Middle frontal gyrus (tissue), 1 donor: ENCODE measurements around the gene PPP1R1C.
"Not testable (repeated sequence)": the region's sequence is repeated elsewhere in the genome, so short reads cannot be mapped to it uniquely, and the experiment has no call there.

ENCODE experiments used
- DNase-seq: peaks from one replicate; pipeline ENCODE4 v3.0.0-alpha.2; 2015; ENCODE audit warnings: low spot score; ENCODE audit errors: extremely low spot score

PPP1R1C gene

DNA sequence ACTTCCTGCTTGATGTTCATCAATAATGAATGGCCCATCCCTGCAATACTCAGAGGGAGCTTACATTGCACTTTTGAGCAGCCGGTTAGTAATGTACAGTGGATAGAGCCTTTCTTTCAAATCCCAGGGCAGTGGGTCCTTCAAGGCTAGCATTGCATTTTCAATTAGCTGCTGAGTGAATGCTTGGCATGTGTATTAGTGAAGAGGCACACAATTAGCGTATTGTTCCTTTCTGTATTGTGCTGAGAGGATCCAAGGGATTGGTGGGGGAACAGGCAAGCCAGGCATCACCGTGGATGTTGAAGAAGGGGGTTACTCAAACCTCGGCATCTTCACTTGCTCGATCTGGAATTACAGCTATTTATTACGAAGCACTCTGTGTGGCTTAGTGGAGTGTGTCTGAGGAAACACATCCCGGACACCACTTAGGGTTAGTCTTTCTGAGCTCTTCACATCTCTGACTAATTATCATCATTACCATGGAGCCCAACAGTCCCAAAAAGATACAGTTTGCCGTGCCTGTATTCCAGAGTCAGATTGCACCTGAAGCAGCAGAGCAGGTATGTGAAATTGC is at the start of gene PPP1R1C:
TSS of gene PPP1R1C (plus strand) at position 222 of the 574 bp plus-strand sequence. CDS start at position 480, 258 bp downstream.
- no peak for DNase-seq

DNA sequence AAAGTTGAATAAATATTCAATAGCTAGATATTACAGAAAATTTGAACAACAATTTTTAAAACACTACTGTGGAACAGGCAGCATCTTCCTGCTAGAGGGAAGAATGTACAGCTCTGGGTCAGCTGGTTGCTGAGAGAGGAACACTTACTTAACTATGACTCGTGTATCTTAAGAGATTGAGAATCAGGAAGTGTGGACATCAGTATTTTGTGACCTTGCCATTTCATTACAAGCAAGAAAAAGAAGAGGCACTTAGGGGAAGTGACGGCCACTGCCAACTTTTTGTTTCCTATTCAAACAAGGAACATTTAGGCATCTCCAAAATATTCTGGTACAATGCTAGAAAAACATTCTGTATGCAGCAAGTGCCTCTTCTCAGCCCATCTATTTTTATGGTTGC is 48.2 kb upstream of the PPP1R1C start:
- DNase-seq: no peak

- no peak for DNase-seq
Observed at GRCh38 chr2:181943411-181944124, 42.1 kb upstream of the PPP1R1C start.

GRCh38 chr2:181944164-181944913 is 41.3 kb upstream of the PPP1R1C start:
- no peak for DNase-seq

DNA sequence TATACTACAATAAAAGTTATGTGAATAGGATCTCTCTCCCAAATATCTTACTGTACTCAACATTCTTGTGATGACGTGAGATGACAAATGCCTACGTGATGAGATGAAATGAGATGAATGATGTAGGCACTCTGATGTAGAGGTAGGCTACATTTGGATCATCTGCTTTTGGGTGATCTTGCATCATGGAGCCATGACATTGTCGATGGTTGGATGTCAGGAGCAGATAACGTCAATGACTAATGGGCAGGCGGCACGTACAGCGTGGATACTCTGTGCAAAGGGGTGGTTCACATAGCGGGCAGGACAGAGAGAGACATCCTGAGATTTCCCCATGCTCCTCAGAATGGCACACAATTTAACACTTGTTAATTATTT is 40.8 kb upstream of the PPP1R1C start:
- no peak for DNase-seq

DNA sequence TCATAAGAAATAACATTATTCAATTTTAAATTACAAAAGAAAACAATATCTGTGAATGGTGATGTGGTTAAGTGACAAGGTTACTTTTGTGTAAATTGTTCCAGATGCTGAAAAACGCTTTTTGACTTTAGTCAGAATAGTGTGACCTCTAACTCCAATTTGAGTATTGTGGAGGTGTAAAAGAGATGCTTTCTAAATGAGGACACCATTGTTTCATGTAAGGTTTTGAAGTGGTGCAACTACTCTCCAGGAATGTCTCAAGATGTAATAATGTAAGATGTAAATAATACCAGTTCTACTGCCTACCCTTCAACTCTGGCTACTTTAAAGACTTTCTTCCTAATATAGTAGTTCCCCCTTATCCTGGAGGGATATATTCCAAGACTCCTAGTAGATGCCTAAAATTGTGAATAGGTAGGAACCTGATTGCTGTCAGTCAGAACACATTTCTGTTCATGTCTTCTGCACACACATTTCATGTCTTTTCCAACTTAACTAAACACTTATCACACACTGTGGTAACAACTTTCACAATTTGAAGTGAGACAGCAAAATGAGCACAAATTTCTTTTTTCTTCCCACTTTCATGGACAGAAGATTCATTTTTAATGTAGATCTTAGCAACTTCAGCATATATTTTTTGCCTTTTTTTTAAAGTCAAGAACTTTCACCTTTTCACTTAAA is 39.1 kb upstream of the PPP1R1C start:
- DNase-seq: no peak

- no peak for DNase-seq
Observed at GRCh38 chr2:181947273-181947672, 38.4 kb upstream of the PPP1R1C start.

- DNase-seq: no peak
Observed at GRCh38 chr2:181948227-181948626, 37.4 kb upstream of the PPP1R1C start.

DNA sequence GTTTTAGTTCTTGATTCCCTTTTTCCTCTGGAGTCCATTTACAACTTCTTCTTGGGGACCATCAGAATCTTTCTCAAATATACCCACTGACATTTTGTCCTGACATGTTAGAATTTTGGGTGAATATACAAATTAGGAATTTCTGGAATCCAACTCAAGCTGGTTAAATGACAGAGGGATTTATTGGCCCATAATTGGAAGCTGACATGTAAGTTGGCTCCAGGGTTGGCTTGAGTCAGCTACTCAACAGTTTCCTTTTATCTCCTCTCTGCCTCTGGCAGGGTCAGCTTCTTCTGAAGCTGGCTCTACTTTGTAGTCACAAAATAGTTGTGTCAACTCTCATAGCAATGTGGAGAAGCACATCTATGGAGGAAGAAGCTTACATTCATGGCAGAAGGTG is 36.6 kb upstream of the PPP1R1C start:
- DNase-seq: no peak

GRCh38 chr2:181952404-181953226 is 33.0 kb upstream of the PPP1R1C start:
- DNase-seq: no peak

DNA sequence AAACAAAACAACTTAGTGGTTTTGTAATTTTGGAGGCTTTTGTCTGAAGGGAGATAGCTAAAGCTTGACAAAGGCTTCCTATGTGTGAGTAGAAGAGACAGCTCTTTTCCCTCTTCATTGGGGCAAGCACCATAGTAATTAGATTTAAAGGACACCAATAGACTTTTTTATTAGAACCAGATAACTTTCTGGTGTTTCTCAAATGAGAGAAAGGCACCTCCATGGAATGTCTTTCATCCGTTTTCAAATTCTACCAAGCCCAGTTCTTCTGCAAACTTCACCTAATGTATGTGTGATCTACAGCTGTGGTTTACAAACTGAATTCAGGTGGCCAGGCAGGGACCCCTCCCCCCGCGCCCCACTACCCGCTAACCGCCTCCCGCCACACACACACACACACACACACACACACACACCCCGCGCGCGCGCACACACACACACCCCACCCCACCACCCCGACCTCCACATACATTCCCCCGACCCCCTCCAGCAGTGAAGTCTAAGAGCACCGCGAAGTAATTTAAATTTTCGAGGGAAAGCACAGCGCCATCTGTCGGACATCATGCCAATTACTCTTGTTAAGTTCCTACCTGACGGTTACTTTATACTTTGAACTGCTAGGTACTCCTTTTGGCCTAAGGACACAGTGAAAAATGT is 31.6 kb upstream of the PPP1R1C start:
- no peak for DNase-seq

- DNase-seq: no peak
Observed at GRCh38 chr2:181954538-181954883, 31.1 kb upstream of the PPP1R1C start.

DNA sequence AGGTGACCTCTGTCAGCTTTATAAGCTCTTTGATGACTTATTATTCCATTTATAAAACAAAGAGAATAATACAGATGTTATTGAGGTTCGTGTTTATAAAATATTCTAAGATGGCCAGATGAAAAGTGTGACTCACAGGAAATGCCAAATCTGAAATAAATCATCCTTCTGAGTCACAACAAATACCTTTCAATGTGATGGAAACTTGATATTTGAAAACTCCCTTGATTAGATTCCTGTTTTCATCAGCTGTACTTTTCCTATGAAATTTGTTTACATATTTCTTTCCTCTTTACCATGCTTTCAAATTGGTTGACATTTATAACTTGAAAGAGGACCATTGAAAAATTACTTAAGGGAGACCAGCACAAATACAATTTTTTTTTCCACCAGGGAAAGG is 30.6 kb upstream of the PPP1R1C start:
- DNase-seq: no peak

- not testable (repeated sequence) for DNase-seq
Observed at GRCh38 chr2:181955866-181956265, 29.8 kb upstream of the PPP1R1C start.

DNA sequence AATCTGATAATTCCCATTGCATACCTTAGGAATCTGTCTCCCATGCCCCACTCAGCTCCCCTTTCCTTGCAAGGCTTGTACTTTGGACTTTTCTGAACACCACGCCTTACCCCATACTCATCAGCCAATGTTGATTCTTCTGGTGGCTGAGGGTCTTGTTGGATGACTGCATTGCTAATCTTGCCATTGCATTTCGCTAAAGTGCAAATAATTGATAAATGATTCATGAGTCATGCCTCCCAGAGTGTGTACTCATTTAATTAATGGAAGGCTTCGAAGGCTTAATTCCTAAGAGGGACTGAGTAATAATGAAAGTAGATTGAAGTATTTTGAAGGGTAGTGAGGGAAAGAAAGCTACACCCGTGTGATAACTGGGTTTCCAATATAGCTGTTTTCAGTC is 28.0 kb upstream of the PPP1R1C start:
- no peak for DNase-seq

DNA sequence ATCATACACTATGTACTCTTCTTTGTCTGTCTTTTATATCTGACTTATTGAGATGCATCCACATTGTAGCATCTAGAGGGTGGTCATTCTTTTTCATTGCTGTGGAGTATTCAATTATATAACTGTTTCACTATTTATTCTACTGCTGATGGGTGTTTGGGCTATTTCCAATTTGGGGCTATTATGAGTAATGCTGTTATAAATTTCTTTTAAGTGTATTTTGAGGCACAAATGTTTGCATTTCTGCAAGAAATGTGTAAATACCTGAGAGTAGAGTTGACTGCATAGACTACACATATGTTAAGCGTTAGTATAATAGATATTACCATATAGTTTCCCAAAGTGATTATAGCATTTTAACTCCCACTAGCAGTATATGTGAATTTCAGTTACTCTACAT is 26.9 kb upstream of the PPP1R1C start:
- DNase-seq: no peak

DNA sequence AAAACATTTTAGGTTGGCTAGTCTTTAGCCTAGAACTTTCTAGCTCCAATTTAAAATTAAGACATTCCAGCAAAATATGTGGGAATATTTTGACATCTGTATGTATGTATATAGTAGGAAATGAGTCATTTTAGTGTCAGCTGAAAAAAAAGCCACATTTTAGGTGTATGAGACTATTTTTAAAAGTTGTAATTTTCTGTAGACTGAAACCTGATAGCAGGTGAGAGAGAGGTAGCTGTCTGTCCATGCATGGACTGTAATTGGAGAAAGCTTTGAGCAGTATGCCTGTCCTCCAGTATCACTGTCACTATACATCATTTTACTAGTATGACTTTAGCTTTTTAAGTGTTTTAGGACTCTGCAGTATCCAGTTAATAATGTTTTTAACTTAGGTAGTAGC is 26.1 kb upstream of the PPP1R1C start:
- DNase-seq: no peak

GRCh38 chr2:181961167-181961566 is 24.5 kb upstream of the PPP1R1C start:
- not testable (repeated sequence) for DNase-seq

GRCh38 chr2:181962142-181962541 is 23.5 kb upstream of the PPP1R1C start:
- DNase-seq: no peak

DNA sequence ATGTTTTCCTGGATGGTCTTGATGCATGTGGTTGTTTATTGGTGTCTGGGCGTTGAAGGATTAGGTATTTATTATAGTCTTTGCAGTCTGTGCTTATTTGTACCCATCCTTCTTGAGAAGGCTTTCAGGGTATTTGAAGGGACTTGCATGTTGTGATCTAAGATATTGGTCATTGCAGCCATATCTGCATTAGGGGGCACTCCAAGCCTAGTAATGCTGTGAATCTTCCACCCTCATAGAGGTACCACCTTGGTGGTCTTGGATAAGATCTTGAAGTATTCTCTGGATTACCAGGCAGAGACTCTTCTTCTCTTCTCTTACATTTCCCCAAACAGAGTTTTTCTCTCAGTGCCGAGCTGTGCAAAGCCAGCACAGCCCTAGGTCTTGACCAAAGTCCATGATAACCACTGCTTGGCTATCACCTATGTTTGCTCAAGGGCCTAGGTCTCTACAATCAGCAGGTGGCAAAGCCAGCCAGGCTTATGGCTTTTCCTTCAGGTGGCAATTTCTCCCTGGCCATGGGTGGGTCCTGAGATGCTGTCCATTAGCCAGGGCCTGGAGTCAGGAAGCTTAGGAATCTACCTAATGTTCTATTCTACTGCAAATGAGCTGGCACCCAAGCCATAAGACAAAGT is 15.4 kb upstream of the PPP1R1C start:
- DNase-seq: no peak
